ENCODE results near the gene BIVM.
"Not testable (repeated sequence)": the region's sequence is repeated elsewhere in the genome, so short reads cannot be mapped to it uniquely, and the experiment has no call there.

The BIVM gene

GRCh38 chr13:102798581-102799425 is at the start of gene BIVM, which contains the start of gene POGLUT2:
Gene BIVM (plus strand): TSS chr13:102799119. CDS start chr13:102807268, 8,149 bp downstream.
Gene POGLUT2 (minus strand): TSS chr13:102798976. CDS start chr13:102798670, 306 bp downstream.
- DNase-seq = peak; percentile 42

DNA sequence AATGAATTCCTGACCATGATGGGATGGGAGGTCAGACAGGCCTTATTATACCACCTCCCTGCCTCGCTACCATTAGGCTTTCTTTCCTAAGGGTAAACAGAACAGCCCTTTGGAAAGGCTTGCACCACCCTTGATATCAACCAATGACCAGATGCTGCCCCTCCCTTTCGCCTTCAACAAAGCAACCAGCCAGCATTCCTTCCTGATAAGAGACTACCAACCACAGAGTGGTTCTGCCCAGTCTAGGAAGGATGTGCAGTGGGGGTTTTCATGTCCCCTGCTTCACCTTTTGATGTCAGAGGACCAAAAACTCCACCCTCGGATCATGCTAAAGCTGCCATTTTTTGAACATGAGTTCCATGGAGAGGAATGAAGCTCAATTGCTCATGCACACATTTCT is 47.0 kb upstream of the BIVM start:
- no peak for DNase-seq

DNA sequence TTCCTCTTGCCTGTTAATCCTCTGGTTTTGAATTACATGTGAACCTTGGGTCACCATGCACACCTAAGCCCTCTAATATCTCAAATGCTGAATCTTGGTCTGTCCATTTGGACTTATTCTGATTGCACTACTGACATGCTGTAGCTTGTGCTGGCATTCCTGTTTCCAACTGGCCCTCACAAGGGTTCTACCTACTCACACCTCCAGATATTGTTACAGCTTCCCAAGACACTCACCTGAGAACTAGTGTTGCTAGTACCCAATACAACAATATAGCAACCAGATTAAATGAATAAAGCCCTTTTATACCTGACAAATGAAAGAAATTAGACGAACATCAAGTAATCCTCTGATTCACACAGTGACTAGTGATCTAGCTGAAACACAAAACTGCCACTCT is 41.9 kb upstream of the BIVM start:
- no peak for DNase-seq

- no peak for DNase-seq
These were observed 40.1 kb upstream of the BIVM start for GRCh38 chr13:102758842-102759241.

GRCh38 chr13:102761071-102761470 is 37.8 kb upstream of the BIVM start:
- DNase-seq = no peak

- no peak for DNase-seq
These were observed 35.2 kb upstream of the BIVM start for GRCh38 chr13:102763741-102764140.

GRCh38 chr13:102768909-102769308 is 30.0 kb upstream of the BIVM start:
- DNase-seq = no peak

DNA sequence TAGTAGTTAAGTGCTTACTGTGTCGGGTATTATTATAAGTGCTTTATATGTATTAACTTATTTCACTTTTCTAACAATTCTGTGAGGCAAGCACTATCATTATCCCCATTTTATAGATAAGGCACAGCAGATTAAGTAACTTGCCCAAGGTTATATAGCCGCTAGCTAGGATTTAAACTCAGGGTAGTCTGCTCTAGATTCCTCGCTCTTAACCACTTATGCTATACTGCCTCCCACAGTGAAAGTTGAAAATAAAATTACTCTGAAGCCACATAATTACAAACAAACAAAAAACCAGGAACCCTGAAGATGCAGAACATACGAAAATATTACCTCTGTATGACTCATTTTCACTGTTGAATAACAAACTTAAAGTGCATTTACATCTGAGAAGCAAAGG is 29.2 kb upstream of the BIVM start:
- no peak for DNase-seq

DNA sequence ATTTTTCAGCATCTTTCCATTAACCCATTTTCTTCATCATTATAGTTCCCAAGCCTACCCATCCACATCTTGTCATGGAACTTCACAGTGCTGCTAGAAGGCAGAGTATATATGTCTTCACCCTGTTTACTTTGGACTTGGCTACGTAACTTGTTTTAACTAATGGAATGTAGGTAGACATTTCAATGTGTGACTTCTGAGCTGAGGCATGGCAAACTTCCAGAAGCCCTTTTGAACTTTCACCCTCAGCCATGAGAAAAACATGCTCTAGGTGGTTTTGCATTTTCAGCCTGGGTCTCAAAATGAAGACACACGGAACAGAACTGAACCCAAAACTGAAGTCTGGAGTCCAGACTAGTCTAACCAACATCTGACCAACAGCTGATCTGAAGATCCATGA is 28.5 kb upstream of the BIVM start:
- no peak for DNase-seq

DNA sequence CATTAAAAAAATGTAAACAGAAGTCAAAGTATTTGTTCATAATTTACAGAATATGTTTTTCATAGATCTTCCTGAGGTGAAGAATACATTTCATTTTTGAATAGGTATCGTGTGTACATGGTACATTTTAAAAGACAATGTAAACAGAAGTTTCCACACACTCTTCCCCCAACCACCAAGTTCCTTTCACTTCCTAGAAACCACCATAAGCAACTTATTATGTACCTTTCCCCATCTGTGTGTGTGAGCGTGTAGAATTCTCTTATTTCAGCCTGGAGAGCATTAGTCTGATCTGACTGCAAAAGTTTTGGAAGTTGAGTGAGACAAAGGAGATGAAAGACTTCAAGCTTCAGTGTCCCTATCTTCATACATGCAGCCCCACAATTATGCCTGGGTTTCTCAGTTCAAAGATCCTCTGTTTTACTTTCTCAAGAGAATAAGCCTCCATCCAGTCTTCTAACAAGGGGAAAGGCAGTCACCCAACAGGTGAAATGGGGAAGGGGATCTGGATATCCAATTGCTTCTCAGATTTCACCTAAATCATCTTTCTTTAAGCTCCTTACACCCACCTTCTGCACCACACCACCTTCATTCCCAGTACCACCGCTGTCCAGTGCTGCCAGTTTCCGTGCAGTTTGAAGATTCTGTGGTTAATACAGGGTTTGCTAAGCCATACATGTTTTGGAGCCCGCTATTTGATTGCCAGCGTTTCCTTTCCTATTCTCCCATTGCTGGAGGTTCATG is 27.4 kb upstream of the BIVM start:
- no peak for DNase-seq

- no peak for DNase-seq
These were observed 26.9 kb upstream of the BIVM start for GRCh38 chr13:102772042-102772425.

DNA sequence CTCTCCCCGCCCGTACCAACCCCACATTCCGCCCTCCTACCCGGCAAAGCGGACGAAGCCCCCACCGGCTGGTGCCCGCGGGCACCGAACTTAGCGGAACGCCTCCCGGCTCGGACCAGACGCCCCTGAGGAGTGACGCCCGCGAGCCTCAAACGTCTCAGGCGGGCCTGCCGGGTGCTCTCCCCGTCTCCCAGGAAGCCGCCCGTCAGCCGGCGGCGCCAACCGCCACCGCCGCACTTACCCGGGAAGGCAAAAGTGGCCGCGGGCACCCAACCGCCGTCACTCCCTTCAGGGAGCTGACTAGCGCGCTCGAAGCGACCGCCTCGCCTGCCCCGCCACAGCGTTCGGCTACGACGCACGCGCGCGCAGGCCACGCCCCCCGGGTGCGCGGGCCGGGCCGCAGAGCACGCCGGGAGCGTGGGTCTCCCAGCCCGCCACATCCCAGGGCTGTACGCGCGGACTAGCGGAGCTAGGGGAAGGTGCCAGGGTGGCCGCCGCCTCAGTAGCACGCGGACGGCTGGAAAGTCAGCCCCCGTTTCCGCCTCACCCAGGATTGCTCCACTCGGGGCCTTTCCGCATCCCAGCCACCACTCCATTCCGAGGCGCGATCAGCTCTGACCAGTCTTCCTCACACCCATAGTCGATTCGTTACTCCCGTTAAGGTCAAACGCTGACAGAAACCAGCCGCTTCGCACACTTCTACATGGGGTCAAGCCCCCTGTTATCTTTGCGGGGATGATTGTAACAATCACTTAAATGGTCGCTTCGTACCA is 25.3 kb upstream of the BIVM start, which contains the start of gene TEX30:
Gene TEX30, minus strand, starts transcription at position 346 of the 773 bp plus-strand sequence. CDS start 3,760 bp downstream, outside the sequence.
- DNase-seq = peak; percentile 17

GRCh38 chr13:102774214-102774568 is 24.7 kb upstream of the BIVM start:
- DNase-seq = no peak

GRCh38 chr13:102774591-102775520 is 24.1 kb upstream of the BIVM start:
- DNase-seq = no peak

GRCh38 chr13:102776271-102776670 is 22.6 kb upstream of the BIVM start:
- no peak for DNase-seq

- DNase-seq = no peak
These were observed 21.2 kb upstream of the BIVM start for GRCh38 chr13:102777736-102778135.

DNA sequence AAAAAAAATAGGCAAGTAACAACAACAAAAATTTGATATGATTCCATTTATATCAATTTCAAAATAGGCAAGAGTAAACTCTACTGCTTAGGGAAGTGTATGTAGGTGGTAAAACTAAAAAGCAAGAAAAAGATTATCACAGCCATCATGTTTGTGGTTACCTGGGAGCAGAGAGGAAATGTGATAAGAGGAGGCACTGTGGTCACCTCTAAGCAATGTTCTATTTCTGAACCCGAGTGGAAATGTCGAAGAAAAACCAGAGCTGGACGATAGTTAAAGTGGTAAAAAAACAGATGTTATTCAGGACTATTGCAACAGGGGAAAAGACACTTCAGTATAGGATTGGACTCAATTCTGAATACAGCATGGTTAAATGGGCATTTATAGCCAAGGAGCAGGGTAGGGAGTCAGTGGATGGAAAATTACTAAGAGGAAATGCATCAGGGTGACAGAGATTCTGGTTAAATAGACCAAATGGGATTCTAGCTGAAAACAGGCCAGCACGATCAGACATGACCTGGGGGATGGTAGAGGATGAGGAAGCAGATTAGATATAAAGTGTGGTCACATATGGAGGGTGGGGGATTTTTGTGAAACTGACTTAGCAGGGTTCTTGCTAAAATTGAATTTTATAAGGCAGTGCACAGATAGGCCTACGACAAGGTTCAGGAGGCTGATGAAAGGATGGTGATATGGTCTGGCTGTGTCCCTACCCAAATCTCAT is 19.3 kb upstream of the BIVM start:
- DNase-seq = no peak

GRCh38 chr13:102780656-102781055 is 18.3 kb upstream of the BIVM start:
- DNase-seq = not testable (repeated sequence)

DNA sequence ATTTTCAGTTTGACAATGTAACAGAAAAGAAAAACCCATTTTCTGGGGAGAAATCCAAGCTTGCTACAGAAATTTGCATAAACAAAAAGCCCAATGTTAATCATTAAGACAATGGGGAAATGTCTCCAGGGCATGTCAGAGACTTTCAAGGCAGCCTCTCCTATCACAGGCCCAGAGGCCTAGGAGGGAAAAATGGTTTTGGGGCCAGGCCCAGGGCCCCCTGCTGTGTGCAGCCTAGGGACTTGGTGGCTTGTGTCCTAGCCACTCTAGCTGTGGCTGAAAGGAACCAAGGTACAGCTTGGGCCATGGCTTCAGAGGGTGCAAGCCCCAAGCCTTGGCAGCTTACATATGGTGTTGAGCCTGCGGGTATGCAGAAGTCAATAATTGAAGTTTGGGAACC is 17.3 kb upstream of the BIVM start:
- no peak for DNase-seq

- no peak for DNase-seq
These were observed 14.4 kb upstream of the BIVM start for GRCh38 chr13:102784483-102784882.

DNA sequence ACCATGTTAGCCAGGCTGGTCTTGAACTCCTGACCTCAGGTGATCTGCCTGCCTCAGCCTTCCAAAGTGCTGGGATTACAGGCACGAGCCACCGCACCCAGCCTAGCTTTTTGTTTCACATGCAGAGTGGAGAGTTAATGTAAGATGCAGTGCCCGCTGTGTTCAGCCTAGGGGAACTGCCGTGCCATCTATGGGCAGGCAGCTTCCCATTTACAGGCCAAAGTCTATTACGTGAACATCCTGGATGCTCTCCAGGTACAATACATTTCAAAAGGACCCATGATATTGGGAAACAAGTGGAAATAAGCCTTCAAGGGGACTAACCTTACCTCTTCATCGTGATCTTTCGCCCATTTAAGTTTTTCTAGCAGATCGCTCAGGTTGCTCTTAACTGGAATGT is 10.2 kb upstream of the BIVM start:
- DNase-seq = no peak

Measured in NCI-H524 treated with DMSO at 0.1 percent for 48 hours (cell line).